Central memory CD4-positive, alpha-beta T cell (primary cell): ENCODE measurements around the gene E2F4.

Source experiments
- DNase-seq: peaks from one replicate; pipeline ENCODE4 v3.0.0; 2022

E2F4 gene

DNA sequence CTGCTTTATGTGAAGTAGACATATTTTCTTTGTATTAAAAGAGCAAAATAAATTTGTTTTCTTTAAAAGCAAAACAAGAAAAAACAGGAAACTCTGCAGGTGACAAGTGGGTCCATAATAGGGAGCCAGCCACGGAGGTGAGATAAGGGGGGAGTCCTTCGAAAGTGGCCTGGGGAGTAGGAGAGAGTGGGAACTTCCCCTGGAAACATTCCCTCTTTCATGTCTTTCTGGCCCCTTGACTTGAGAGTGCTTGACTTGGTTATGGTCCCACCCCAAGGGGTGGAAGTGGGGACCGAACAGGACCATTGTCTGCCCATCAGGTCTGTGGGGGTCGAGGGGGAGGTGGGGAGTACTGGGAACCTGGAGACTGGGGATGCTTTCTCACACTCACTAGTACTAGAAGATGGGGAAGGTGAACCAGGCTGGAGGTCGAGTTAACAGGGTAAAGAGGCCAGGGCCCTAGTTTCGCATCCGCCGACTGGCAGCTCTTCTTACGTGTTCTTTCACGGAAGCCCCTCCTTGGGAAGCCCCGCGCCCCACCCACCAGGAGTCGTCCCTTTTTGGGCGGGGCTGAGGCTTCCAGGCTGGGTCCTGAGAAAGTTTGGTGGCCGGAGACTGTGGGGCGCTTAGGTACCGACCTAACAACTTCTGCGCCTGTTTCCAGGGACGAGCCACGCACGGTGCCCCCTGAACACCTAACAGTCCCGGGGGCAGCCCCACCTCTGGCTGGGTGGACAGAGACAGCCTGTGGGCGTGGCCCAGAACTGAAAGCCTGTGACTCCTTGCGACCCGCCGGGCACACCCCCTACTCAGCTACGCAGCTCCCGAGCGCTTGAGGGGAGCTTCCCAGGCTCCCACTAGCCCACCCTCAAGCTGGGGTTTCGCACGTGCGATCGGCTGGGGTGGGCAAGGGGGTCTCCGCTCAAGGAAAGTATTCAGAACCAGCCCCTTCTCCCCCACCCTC, 33.0 kb upstream of the E2F4 start:
- DNase-seq, result peak; percentile 88

DNA sequence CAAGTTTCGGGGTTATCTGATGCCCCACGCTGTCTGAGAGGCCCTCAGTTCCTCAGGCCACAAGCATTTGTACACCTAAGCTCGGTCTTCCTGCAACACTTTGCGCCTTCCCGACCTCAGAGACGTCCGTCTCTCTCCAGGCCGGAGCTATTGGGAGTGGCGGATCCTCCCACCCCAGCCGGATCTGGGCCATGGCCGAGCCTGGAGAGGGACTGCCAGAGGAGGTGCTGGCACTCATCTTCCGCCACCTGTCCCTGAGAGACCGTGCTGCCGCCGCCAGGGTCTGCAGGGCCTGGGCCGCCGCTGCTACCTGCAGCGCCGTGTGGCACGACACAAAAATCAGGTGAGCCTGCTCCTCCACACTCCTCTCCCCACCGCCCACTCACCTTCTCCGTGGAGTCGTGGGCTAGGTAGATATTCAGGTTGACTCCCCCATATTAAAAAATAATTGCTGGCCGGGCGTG, 30.3 kb upstream of the E2F4 start:
- no peak for DNase-seq

DNA sequence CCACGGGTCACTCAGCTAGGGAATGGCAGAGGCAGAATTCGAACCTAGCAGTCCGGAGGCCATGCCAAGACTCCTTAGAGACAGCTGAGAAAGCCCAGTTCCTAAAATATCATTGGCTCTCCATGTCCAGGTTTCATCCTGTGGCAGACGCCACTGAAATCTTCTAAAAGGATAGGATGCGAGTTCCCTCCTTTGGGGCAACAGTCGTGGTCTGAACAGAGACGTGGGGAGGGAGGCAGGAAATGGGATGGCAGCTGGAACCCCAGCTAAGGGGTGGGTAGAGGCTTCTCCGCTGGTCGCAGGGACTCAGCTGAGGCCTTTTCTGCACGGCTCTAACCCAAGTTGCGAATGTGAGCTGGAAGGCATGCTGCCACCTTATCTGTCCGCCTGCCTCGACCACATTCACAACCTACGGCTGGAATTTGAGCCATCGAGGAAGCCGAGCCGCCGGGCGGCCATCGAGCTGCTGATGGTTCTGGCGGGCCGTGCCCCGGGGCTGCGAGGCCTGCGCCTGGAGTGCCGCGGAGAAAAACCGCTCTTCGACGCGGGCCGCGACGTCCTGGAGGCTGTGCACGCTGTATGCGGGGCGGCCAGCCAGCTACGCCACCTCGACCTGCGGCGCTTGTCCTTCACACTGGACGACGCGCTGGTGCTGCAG, 29.3 kb upstream of the E2F4 start:
- no peak for DNase-seq

DNA sequence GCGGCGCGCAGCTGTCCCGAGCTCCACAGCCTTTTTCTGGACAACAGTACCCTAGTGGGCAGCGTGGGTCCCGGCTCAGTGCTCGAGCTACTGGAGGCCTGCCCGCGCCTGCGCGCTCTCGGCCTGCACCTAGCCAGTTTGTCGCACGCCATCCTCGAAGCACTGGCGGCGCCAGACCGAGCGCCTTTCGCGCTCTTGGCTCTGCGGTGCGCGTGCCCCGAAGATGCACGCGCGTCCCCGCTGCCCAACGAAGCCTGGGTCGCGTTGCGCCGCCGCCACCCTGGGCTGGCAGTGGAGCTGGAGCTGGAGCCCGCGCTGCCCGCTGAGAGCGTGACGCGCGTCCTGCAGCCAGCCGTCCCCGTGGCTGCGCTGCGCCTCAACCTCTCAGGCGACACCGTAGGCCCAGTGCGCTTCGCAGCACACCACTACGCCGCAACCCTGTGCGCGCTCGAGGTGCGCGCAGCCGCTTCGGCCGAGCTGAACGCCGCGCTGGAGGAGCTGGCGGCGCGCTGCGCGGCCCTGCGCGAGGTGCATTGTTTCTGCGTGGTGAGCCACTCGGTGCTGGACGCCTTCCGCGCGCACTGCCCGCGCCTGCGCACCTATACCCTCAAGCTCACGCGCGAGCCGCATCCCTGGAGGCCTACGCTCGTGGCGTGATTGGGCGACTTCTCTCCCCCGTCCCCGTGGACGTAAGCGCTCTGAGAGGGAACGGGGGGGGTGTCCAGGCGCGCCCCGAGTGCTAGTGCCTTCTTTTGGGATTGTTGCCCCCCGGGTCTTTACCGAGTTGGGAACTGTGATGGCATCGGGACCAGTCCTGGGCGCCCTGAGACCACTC, 28.6 kb upstream of the E2F4 start:
- peak; percentile 48 for DNase-seq

DNA sequence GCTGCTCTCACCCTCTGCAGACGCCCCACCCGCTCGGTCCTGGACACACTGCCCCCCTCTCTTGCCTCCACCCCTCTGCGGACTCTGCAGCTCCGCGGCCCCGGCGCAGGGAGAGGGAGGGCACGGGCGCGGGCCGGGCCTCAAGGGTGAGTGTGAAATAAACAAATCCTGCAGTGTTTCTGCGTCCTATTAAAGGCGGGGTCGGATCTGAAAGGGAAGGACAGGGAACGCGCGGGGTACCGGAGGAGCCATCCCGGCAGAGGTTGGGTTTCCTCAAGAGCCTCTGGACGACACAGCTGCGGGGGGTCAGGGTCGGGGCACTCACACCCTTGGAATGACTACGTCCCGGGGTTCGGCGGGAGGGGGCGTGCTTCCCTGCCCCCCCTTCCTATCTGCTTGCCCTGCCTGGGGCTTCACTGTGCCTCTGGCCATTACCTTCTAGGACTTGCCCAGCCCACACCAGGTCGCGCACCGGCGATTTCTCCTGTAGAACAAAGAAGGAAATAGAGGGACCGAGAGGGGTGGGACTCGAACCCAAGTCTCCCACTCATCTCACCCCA, 27.9 kb upstream of the E2F4 start:
- DNase-seq, result no peak

DNA sequence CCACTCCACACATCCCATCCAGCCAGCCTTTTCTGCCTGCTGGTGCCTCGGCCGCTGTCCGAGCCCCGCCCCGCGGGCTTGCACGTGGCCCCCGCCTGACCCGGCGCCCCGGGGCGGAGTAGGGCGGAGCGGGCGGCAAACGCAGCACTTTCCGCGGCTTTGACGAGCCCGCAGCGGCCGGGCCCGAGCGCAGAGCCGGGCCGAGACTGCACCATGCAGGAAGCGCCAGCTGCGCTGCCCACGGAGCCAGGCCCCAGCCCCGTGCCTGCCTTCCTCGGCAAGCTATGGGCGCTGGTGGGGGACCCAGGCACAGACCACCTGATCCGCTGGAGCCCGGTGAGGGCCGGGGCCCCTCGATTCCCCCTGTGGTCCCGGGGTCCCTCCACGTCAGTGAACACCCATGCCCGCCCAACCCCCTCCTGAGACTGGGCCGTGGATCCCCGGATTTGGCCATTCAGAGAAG, 27.3 kb upstream of the E2F4 start, which contains the start of gene HSF4:
TSS of gene HSF4 (plus strand) at position 147 of the 463 bp plus-strand sequence. CDS start at position 214, 67 bp downstream.
- DNase-seq, result no peak

DNA sequence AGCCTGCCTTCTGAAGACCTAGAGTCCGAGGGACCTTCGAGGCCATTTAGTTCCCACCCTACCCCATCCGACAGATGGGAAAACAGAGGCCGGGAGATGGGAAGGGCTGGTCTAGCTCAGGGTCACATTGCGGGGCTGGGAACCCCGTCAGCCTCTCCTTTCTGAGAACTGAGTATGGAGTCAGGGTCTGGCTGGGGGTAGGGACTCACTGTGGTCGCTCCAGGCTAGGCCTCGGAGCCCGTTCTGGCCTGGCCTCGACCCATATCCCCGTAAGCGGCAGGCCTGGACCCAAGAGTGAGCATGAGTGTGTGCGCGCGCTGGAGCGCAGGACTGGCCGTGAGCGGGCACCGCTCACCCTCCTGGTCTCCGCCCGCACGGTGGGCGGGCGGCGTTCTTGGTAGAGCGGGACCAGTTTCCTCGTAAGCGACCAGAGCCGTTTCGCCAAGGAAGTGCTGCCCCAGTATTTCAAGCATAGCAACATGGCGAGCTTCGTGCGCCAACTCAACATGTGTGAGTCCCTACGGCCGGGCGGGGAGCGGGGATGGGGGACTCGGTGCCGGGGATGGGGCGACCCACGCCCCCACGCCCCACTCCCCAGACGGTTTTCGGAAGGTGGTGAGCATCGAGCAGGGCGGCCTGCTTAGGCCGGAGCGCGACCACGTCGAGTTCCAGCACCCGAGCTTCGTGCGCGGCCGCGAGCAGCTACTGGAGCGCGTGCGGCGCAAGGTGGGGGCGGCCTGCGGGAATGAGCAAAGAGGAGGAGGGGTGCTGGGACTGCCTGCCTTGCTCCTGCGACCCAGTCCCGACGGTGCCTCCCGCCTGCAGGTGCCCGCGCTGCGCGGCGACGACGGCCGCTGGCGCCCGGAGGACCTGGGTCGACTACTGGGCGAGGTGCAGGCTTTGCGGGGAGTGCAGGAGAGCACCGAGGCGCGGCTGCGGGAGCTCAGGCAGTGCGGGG, 26.6 kb upstream of the E2F4 start:
- no peak for DNase-seq

DNA sequence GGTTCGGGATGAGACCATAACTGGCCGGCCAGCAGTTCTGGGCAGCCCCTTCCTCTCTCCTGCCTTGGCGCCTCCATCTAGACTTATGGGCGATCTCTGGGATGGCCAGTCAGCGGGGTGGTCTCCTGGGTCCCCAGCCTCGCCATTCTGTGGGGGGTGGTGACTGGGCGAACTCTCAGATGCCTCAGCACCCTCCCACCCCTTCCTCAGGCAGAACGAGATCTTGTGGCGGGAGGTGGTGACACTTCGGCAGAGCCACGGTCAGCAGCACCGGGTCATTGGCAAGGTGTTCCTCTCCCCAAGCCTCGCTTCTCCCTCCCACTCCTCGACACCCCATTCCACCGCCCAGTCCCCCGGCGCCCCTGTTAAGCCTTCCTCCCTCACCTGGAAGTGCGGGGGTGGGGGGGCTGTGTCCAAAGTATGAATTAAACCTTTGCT, 25.8 kb upstream of the E2F4 start:
- DNase-seq, result no peak

DNA sequence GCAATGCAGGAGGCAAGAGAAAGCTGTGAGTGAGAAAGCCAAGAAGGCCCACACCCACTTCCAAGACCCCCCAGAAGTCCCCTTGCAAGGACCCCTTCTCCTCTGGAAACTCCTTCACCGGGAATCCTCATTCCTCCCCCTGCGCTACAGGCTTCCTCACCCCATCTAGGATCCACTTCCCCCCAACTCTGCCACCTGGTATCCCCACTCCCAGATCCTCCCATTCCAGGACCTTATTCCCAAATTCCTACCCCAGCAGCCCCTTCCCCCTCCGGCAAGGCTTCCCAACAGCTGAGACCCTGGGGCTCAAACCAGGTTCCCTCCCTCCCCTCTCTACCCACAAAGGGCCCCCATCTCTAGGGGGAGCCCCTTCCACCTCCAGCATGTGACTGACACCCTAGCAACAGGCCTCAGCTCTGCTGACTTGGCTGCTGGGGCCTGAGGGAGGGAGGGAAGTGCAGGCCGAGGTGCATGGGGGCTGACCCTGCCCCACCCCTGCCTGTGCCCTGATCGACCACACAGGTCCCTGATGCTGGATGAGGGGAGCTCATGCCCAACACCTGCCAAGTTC, 25.3 kb upstream of the E2F4 start:
- DNase-seq, result no peak

DNA sequence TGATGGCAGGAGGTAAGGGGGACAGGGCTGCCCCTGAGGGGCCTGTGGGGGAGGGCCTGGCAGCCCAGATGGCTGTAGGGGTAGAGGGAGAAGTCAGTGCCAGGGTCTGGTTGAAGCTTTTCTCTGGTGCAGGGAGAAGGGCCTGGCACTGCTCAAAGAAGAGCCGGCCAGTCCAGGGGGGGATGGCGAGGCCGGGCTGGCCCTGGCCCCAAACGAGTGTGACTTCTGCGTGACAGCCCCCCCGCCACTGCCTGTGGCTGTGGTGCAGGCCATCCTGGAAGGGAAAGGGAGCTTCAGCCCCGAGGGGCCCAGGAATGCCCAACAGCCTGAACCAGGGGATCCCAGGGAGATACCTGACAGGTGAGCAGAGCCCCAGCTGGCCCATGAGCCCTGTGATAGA, 24.4 kb upstream of the E2F4 start:
- no peak for DNase-seq

DNA sequence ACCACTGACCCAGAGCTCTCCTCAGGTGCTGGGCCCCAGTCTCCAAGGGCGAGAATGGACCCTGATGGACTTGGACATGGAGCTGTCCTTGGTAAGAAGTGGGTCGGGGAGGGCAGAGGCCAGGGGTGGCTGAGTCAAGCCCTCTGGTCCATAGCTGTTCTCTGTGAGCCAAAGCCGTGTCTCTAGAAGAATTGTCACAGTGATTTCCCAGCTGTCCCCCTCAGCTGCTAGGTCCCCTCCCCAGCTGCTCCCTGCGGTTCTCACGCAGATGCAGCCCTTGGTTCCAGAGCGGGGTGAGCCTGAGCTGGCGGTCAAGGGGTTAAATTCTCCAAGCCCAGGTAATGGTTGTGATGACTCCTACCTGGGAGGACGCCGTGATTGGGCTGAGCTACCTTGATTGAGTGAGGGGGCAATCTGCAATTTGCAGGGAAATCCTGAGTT, 22.9 kb upstream of the E2F4 start:
- no peak for DNase-seq

DNA sequence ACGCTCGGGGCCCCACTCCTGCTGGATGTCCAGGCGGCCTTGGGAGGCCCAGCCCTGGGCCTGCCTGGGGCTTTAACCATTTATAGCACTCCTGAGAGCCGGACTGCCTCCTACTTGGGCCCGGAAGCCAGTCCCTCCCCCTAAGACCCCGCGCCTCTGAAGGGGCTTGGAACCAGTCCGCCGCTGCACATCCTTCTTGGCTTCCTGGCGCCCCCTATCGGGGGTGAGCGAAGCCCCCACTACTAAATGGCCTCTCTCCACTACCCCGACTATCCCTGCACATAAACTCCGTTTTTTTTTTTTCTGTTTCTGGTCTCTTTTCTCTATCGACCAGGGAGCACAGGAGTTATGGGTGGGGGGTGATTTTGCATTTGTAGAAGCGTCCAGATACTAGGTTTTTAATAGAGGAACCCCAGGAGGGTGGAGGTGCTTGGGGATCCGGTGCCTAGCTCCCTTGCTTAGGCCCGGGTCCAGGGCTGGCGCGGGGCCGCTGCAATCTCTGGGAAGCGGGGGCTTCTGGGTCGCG, 22.2 kb upstream of the E2F4 start:
- no peak for DNase-seq

DNA sequence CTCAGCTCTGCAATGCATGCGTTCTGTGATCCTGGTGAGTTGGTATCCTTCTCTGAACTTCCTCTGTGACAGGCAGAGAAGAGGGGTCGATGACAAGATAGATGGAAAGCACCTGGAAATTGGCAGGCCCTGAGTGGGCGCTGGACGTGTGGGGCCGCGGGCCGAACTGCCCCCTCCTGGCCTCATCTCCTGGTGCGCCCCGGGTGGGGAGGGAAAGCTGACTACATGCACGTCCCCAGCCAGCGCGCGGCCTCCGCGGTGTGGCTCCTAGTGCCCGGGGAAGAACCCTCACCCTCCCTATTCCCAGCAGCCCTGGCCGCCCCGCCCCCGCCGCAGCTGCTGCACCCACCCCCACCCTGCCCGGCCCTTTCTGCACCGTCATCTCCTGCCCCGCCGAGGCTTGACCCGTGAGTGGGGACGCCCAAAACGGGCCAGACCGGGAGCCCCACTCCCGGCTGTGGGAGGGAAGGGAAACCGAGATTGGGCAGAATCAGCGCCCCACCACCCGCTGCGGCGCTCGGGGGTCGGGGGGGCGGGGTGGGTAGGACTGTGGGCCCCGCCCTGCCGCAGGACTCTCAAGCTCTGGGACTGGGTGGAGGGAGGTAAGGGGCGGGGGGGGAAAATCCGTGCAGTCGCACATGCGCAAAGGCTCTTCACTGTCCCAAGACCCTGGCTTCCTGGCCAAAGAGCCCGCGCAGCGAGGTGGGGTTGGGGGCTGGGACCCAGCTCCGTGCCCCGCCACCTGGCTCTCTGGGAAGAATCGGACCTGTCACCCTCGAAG, 21.6 kb upstream of the E2F4 start, which contains the start of gene NOL3:
TSS of gene NOL3 (plus strand) at position 371 of the 781 bp plus-strand sequence.
- DNase-seq, result no peak

DNA sequence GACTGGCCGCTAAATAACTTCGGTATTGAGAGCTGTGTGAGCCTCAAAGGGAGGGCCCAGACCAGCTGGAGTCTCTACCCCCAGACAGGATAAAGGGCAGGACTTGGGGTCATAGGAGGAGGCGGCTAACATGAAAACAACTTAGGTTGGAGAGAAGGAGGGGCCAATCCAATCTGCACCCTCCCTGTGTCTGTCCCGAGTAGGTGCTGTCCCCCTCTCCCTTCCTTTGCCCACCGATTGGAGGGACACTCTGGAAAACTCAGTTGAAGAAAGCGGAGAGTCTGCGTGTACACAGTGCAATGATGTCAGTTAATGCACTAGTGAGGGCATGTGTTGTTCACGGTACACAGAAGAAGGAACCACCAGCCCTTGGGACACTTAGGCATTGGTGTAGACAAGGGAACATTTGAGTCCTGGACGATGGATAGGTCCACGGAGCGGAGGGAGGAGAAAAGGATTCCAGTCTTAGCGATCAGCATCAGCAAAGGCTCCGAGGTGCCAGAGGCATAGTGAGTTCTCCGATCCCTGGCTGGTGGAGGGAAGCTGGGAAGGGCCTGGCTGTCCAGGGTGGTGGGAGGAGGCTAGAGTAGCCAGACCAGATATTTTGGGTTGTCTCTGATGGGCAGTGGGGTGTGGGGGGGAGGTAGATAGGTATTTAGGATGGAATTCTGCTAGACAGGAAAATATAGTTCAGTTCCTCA, 20.9 kb upstream of the E2F4 start:
- DNase-seq, result no peak

DNA sequence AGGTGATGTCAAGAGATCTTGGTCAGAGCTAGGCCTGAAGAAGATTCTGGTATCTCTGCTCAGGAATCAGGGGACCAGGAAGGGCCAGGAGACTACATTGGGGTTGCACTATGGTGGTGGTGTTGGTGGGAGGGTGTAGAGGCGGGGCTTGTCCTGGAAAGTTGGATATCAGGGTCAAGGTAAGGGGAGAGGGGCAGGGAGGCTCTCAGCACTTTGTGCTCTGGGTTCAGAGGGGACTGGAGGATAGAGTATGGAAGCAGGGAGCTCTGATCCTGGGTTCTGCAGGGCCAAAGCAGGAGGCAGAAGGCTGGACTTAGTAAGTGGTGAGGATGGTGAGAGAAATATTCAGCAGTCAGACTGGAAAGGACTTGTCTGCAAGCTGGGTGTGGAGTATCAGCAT, 18.6 kb upstream of the E2F4 start:
- no peak for DNase-seq

DNA sequence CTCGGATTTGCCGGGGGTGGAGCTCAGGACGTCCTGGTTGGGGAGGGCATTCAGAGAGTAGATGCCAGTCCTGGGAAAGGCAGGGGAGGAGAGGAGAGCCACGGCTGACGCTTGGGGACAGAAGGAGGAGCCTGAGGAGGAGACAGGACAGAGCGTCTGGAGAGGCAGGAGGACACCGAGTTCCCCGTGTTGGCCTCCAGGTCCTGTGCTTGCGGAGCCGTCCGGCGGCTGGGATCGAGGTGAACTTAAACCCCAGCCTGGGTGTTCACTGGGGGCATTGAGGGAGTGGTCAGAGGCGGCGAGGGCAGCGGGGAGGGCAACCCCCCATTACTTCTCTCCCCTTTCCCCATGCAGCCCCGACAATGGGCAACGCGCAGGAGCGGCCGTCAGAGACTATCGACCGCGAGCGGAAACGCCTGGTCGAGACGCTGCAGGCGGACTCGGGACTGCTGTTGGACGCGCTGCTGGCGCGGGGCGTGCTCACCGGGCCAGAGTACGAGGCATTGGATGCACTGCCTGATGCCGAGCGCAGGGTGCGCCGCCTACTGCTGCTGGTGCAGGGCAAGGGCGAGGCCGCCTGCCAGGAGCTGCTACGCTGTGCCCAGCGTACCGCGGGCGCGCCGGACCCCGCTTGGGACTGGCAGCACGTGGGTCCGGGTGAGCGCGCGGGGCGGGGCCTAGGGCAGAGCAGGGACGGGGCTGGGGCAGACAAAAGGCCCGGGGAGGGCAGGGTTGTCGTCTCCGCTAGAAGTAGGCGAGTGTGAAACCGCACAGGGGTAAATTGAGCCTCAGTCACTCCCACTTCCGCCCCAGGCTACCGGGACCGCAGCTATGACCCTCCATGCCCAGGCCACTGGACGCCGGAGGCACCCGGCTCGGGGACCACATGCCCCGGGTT, 17.9 kb upstream of the E2F4 start:
- peak; percentile 59 for DNase-seq

DNA sequence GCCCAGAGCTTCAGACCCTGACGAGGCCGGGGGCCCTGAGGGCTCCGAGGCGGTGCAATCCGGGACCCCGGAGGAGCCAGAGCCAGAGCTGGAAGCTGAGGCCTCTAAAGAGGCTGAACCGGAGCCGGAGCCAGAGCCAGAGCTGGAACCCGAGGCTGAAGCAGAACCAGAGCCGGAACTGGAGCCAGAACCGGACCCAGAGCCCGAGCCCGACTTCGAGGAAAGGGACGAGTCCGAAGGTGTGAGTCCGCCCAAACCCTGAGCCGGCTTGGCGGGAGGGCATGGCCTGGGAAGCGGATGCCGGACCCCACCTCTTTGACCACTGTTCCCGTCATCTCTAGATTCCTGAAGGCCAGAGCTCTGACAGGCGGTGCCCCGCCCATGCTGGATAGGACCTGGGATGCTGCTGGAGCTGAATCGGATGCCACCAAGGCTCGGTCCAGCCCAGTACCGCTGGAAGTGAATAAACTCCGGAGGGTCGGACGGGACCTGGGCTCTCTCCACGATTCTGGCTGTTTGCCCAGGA, 17.2 kb upstream of the E2F4 start:
- no peak for DNase-seq

DNA sequence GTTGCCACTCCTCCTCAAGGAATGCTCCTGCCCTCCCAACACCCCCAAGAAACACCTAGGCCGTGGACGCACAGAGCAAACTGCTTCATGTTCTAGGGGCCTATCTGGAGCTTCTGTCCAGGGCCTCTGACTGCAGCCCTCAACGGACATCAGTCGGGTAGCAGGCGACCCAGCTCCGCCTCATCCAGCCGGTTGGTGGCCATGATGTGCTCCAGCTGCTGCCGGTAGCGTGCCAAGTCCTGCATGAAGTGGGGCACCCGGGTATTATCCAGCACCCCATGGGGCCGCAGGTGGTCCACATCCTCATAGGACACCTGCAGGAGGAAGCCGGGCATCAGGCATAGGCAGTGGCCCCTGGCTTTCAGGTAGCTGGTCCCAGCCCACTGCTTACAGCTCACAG, 15.3 kb upstream of the E2F4 start:
- no peak for DNase-seq
